NCI-H82 treated with DMSO at 0.1 percent for 48 hours (cell line): ENCODE measurements around the gene MAP3K15.

Experiments used
- DNase-seq: peaks from one replicate; lab custom pipeline; 2025; ENCODE audit not compliant: unreplicated experiment; lab: John Stamatoyannopoulos, UW

MAP3K15 gene

GRCh38 chrX:19344661-19345060 lies 170.6 kb downstream of the MAP3K15 start:
- no peak for DNase-seq

GRCh38 chrX:19343535-19344408 lies 171.5 kb downstream of the MAP3K15 start, which contains the start of gene PDHA1:
PDHA1 (plus strand) TSS chrX:19343927; CDS start chrX:19344038, 111 bp downstream.
- DNase-seq: peak; percentile 79

GRCh38 chrX:19343085-19343534 lies 172.2 kb downstream of the MAP3K15 start:
- DNase-seq: no peak

- peak; percentile 41 for DNase-seq
Measured at GRCh38 chrX:19342331-19342906, 172.9 kb downstream of the MAP3K15 start.

GRCh38 chrX:19334945-19335626 lies 180.2 kb downstream of the MAP3K15 start:
- peak; percentile 34 for DNase-seq

- no peak for DNase-seq
Measured at GRCh38 chrX:19332983-19333382, 182.3 kb downstream of the MAP3K15 start.

GRCh38 chrX:19331831-19332230 lies 183.5 kb downstream of the MAP3K15 start:
- no peak for DNase-seq

GRCh38 chrX:19326567-19326966 lies 188.7 kb downstream of the MAP3K15 start:
- no peak for DNase-seq
